ENCODE measurements around the gene FAM185A. TPM values are rescaled to one million over a fixed set of nuclear protein-coding genes. Genes with fewer than 3 reads are reported as not detected.
"Not testable (repeated sequence)": the region's sequence is repeated elsewhere in the genome, so short reads cannot be mapped to it uniquely, and the experiment has no call there.

The FAM185A gene
- total and polyA plus RNA-seq, 2 of the 8 experiments (the other 6 are each of a cell fraction or from before 2014, with no cell fraction given), result 5.2 to 6.6 TPM

GRCh38 chr7:102780926-102781325 lies 32.1 kb downstream of the FAM185A start:
- POLR2A ChIA-PET (ENCODE audit: partially characterized antibody); H2BK20ac ChIP-seq (ENCODE audit: low read length); H3K9ac ChIP-seq (replicated peaks in 1 of 4; ENCODE audit: extremely low read depth in 1 of 4, low read depth in 3 of 4, low read length in 3 of 4); H2AK5ac ChIP-seq (ENCODE audit: low read depth, low read length); H3K79me1 ChIP-seq (ENCODE audit: low read depth, low read length); H3K14ac ChIP-seq (ENCODE audit: insufficient read length); H3K27ac ChIP-seq (ENCODE audit: low read depth, low read length); H2BK120ac ChIP-seq (replicated peaks; ENCODE audit: low read depth, low read length); H3K4me1 ChIP-seq (replicated peaks in 1 of 4; ENCODE audit: control insufficient read depth in 3 of 4, insufficient read depth in 4 of 4, low read length in 3 of 4); H2AFZ ChIP-seq (ENCODE audit: low read length); H3K36me3 ChIP-seq (ENCODE audit: control insufficient read depth in 2 of 4, insufficient read depth in 4 of 4, low read length in 3 of 4); H2BK12ac ChIP-seq (ENCODE audit: low read depth, low read length); H3K9me3 ChIP-seq (ENCODE audit: insufficient read depth in 2 of 2, low read depth in 1 of 2, low read length in 1 of 2); H4K20me1 ChIP-seq (replicated peaks in 1 of 2; ENCODE audit: control insufficient read depth in 1 of 2, insufficient read depth in 2 of 2, low read length in 2 of 2); H4K91ac ChIP-seq (replicated peaks; ENCODE audit: insufficient read length, low read length); H3K56ac ChIP-seq (replicated peaks; ENCODE audit: insufficient read length, low read depth, low read length); H4K5ac ChIP-seq (ENCODE audit: insufficient read length, low read depth, low read length); H2BK5ac ChIP-seq (ENCODE audit: low read depth, low read length); H3K18ac ChIP-seq (ENCODE audit: extremely low read depth, low read length); DNase-seq (ENCODE audit: low read depth in 1 of 2, low spot score in 2 of 2); CTCF ChIA-PET (ENCODE audit: partially characterized antibody); H3K79me2 ChIP-seq (ENCODE audit: control insufficient read depth in 1 of 2, insufficient read depth in 2 of 2, low read length in 2 of 2); H4K8ac ChIP-seq (ENCODE audit: extremely low read depth, insufficient read depth, low read length); FAIRE-seq; H3K23me2 ChIP-seq (ENCODE audit: low read depth, low read length); H3K27me3 ChIP-seq (replicated peaks in 1 of 4; ENCODE audit: control insufficient read depth in 3 of 4, extremely low read depth in 1 of 4, insufficient read depth in 3 of 4, low read length in 3 of 4); H3K4me3 ChIP-seq (ENCODE audit: extremely low read depth in 1 of 4, insufficient read depth in 2 of 4, low read depth in 3 of 4, low read length in 4 of 4); H3K4ac ChIP-seq (replicated peaks; ENCODE audit: insufficient read length, low read depth, low read length); H2BK15ac ChIP-seq (ENCODE audit: low read length); H3K4me2 ChIP-seq (ENCODE audit: insufficient read depth in 1 of 2, low read depth in 2 of 2, low read length in 2 of 2); H3K23ac ChIP-seq (ENCODE audit: insufficient read length): not testable (repeated sequence)
- WGBS, 2 experiments (ENCODE audit: extremely low coverage in 1 of 2, insufficient coverage in 1 of 2, insufficient read length in 1 of 2, insufficient replicate concordance in 2 of 2, low coverage in 1 of 2, low lambda C conversion rate in 2 of 2, missing lambda C conversion rate in 1 of 2), result 95% methylated on average over 10 of the region's 10 CpGs; no CpG with 5 or more reads in 1 of the 2 experiments

- H3K9ac ChIP-seq (replicated peaks in 1 of 4; ENCODE audit: extremely low read depth in 1 of 4, low read depth in 3 of 4, low read length in 3 of 4); FAIRE-seq; H2BK5ac ChIP-seq (ENCODE audit: low read depth, low read length); H4K91ac ChIP-seq (replicated peaks; ENCODE audit: insufficient read length, low read length); H3K4me1 ChIP-seq (replicated peaks in 1 of 4; ENCODE audit: control insufficient read depth in 3 of 4, insufficient read depth in 4 of 4, low read length in 3 of 4); H2AFZ ChIP-seq (ENCODE audit: low read length); H3K23ac ChIP-seq (ENCODE audit: insufficient read length); H3K9me3 ChIP-seq (ENCODE audit: insufficient read depth in 2 of 2, low read depth in 1 of 2, low read length in 1 of 2); H3K79me1 ChIP-seq (ENCODE audit: low read depth, low read length); POLR2A ChIA-PET (ENCODE audit: partially characterized antibody); H2BK12ac ChIP-seq (ENCODE audit: low read depth, low read length); H4K20me1 ChIP-seq (replicated peaks in 1 of 2; ENCODE audit: control insufficient read depth in 1 of 2, insufficient read depth in 2 of 2, low read length in 2 of 2); H3K4ac ChIP-seq (replicated peaks; ENCODE audit: insufficient read length, low read depth, low read length); H3K27me3 ChIP-seq (replicated peaks in 1 of 4; ENCODE audit: control insufficient read depth in 3 of 4, extremely low read depth in 1 of 4, insufficient read depth in 3 of 4, low read length in 3 of 4); H3K18ac ChIP-seq (ENCODE audit: extremely low read depth, low read length); H3K36me3 ChIP-seq (ENCODE audit: control insufficient read depth in 2 of 4, insufficient read depth in 4 of 4, low read length in 3 of 4); H2BK20ac ChIP-seq (ENCODE audit: low read length); H3K27ac ChIP-seq (ENCODE audit: low read depth, low read length); H4K8ac ChIP-seq (ENCODE audit: extremely low read depth, insufficient read depth, low read length); H3K4me3 ChIP-seq (ENCODE audit: extremely low read depth in 1 of 4, insufficient read depth in 2 of 4, low read depth in 3 of 4, low read length in 4 of 4); H3K79me2 ChIP-seq (ENCODE audit: control insufficient read depth in 1 of 2, insufficient read depth in 2 of 2, low read length in 2 of 2); H2BK15ac ChIP-seq (ENCODE audit: low read length); H2BK120ac ChIP-seq (replicated peaks; ENCODE audit: low read depth, low read length); DNase-seq (ENCODE audit: low read depth in 1 of 2, low spot score in 2 of 2); H3K56ac ChIP-seq (replicated peaks; ENCODE audit: insufficient read length, low read depth, low read length); H4K5ac ChIP-seq (ENCODE audit: insufficient read length, low read depth, low read length); H3K14ac ChIP-seq (ENCODE audit: insufficient read length); H3K4me2 ChIP-seq (ENCODE audit: insufficient read depth in 1 of 2, low read depth in 2 of 2, low read length in 2 of 2); H3K23me2 ChIP-seq (ENCODE audit: low read depth, low read length); H2AK5ac ChIP-seq (ENCODE audit: low read depth, low read length): not testable (repeated sequence)
- WGBS, 2 experiments (ENCODE audit: extremely low coverage in 1 of 2, insufficient coverage in 1 of 2, insufficient read length in 1 of 2, insufficient replicate concordance in 2 of 2, low coverage in 1 of 2, low lambda C conversion rate in 2 of 2, missing lambda C conversion rate in 1 of 2), result 95% methylated on average over 2 of the region's 2 CpGs; no CpG with 5 or more reads in 1 of the 2 experiments
- CTCF ChIA-PET (ENCODE audit: partially characterized antibody), result interaction anchor here (1.0 kb wide), 1 partner anchor 273 kb away, joined by 3 read pairs; no protein-coding TSS in a partner anchor
Observed at GRCh38 chr7:102788770-102789169, 40.0 kb downstream of the FAM185A start.

Measured in H1 (cell line).